Upper lobe of left lung (tissue), 4 donors: Measurements from ENCODE around the gene PBRM1.

Experiments used
- POLR2A ChIP-seq, 4 donors: fragments of 450-650 bp; IDR thresholded peaks; one replicate each; pipeline ENCODE4 v1.5.1; 2016 to 2017; ENCODE audit warnings: antibody characterized with exemption in 4 of 4, mild to moderate bottlenecking in 2 of 4
- TF ChIP-seq, protein P1 (sequence below), 6 experiments: fragments of 450-650 bp in 4 of 6; fragments of 200-600 bp in 2 of 6; sonication (generic) in 2 of 6; IDR thresholded peaks; one replicate each; pipeline ENCODE4 v1.5.1; 2016 to 2019; ENCODE audit warnings: antibody characterized with exemption in 6 of 6

DNA sequence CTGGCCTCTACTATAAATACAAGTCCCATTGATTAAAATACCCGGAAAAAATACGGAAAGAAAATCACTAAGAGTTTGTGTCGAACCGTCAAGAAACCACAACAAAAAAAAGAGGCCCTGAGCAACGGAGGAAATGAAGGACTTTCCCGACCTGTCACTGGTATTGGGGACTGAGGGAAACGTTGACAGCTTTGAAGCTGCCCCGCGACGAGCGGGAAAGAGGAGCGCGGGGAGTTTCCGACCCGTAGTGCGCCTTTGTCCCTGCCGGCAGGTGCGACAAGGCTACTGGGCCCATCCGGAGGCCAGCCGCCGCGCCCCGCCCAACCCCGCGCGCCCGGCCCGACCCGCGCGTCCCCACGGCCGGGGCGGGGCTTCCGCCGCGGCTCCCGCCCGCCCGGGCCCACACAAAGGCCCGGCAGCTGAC is 416 bp downstream of the PBRM1 start:
- TF ChIP-seq, protein P1, sequence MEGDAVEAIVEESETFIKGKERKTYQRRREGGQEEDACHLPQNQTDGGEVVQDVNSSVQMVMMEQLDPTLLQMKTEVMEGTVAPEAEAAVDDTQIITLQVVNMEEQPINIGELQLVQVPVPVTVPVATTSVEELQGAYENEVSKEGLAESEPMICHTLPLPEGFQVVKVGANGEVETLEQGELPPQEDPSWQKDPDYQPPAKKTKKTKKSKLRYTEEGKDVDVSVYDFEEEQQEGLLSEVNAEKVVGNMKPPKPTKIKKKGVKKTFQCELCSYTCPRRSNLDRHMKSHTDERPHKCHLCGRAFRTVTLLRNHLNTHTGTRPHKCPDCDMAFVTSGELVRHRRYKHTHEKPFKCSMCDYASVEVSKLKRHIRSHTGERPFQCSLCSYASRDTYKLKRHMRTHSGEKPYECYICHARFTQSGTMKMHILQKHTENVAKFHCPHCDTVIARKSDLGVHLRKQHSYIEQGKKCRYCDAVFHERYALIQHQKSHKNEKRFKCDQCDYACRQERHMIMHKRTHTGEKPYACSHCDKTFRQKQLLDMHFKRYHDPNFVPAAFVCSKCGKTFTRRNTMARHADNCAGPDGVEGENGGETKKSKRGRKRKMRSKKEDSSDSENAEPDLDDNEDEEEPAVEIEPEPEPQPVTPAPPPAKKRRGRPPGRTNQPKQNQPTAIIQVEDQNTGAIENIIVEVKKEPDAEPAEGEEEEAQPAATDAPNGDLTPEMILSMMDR (IDR thresholded peaks at IDR 0.05): no peak
- peak in 1 of 4 donors; percentile 46 for TF ChIP-seq POLR2A (IDR thresholded peaks at IDR 0.05)
